Kasumi-1 (cell line): ENCODE data around the gene PIGR.

ENCODE experiments used
- DNase-seq, 2 experiments: peaks; one replicate each; lab custom pipeline; 2025; lab: John Stamatoyannopoulos, UW

PIGR gene

DNA sequence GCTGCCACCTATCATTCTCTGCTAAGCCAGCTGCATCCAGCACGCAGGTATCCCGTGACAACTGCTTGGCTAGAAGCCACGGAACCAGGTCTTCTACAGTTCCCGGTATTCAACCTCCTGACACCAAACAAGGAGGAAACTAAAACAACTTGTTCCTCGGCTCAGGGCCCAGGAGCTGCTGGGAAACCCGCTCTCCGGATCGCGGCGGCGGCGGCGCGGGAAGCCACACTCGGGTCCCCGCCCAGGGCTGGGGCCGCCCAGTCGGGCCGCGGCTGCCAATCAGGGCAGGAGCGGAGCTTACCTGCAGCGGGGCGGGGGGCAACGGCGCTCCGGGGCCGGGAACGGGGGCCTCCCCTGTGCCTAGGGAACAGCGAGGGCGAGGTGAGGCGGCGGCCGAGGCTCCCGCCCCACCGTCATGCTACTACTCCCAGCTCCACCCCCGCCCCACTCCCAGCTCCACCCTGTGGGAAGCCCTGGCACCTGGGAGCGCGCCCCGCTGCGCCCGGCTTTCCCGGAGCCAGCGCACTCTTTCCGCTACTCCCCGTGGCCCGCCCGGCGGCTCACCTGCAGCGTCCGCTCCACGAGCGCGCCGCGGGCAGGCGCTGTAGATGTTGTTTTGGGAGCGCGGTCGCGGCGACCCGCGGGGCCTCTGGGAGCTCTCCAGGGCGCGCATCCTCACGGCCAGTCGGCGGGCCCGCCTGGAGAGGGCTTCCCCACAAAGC lies 36.9 kb downstream of the PIGR start:
- no peak for DNase-seq

- DNase-seq, result no peak
Observed at GRCh38 chr1:206908038-206908437, 38.2 kb downstream of the PIGR start.

- DNase-seq, result peak in 1 of 2 experiments; percentile 27
Observed at GRCh38 chr1:206907304-206907991, 38.8 kb downstream of the PIGR start.

- no peak for DNase-seq
Observed at GRCh38 chr1:206905295-206906164, 40.7 kb downstream of the PIGR start.

DNA sequence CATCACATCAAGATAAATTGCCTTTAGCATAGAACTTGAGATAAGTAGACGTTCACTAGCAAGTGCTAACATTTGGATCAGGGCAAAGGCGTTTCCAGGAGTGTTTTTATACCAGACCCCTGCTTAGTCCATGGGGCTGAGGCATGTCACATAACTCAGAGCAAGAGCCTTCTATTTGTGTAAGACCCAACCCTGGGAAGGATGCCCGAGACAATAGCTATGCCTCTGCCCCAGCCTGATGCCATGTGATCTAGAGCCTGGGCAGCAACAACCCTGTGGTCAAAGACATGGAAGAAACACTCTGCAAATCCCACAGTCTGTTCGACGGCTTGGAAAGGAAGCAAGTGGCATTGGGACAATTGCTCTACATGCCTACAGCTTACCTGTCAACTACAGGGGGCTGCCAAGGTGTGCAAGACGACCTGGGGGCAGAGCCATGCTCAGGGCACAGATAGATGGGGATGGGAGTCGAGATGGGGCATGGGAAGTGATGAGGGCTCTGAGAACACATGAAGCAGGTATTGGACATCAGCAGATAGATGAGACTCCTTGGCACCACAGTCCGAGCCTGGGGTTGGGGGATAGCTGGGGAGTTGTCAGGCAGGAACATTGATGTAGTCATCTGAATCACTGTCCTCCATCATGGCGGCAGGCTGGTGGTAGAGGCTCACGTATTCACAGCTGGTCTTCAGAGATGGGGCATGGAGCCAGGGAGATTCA lies 41.7 kb downstream of the PIGR start:
- no peak for DNase-seq

- no peak for DNase-seq
Observed at GRCh38 chr1:206903687-206904086, 42.6 kb downstream of the PIGR start.

DNA sequence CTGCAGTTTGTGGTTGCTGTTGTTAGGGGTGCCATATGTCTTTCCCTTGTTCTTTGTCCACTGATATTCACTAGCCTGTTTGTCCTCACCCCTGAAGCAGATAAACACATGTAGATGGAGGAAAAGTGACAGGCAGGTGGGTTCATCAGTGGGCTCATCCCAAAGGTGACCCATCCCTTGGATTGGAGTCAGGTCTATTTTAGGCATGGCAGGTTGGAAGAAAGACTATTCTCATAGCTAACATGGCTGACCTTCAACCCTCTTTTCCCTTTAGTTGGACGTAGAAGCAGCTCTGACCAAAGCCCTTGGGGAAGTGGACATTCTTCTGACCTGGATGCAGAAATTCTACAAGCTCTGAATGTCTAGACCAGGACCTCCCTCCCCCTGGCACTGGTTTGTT lies 43.6 kb downstream of the PIGR start:
- no peak for DNase-seq

DNA sequence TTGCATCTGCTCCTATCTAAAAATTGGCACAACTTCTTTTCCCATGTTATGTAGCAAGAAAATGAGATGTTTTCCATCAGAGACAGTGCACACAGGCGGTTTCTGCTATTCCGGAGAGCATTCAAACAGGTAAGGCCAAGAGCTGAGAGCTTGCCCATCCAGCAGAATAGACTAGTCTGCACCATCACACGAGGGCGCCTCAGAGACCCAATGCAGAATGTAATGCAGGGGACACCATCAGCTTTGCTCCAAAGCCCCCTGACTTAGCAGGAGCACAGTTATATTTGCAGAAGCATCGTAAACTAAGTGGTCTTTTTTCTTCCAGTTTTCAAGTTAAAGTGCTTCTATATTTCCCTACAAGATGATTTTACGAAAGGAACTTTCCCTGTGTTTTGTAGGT lies 44.3 kb downstream of the PIGR start:
- no peak for DNase-seq

DNA sequence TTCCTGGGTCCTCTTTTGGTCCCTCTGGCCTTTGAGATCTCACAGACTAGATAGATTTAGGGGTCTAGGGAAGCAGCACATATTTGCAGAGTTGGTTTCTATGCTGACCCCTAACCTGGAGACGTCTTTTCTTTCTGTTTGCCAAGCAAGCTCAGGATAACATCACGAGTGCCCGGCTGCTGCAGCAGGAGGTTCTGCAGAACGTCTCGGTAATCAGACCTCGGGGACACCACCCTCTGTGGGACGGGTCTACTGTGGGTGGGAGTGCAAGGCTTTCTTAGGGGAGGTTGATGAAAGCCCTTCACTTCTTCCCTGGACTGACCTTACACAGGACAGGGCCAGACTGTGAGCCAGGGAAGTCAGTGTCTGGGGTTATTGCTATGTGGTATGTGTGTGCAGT lies 46.1 kb downstream of the PIGR start:
- DNase-seq, result no peak

DNA sequence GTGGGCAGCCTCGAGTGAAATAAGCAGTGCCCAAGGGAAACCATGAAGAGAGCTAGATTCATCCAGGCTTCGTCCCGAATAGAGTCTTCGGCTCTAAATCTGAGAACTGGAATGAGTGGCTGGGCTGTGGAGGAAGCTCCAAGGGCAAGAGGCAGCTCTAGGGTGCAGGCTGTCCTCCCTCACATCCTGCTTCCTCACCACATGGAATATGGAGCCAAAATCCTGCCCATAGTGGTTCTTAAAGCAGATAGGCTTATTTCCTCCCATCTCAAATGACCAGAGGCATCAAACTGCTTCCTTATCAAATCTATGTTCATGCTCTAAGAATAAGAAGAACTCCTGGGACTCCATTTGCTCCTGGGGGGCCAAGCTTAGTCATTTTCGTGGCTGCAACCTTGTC lies 46.5 kb downstream of the PIGR start:
- DNase-seq, result no peak

GRCh38 chr1:206898915-206899431 lies 47.3 kb downstream of the PIGR start:
- DNase-seq, result no peak

DNA sequence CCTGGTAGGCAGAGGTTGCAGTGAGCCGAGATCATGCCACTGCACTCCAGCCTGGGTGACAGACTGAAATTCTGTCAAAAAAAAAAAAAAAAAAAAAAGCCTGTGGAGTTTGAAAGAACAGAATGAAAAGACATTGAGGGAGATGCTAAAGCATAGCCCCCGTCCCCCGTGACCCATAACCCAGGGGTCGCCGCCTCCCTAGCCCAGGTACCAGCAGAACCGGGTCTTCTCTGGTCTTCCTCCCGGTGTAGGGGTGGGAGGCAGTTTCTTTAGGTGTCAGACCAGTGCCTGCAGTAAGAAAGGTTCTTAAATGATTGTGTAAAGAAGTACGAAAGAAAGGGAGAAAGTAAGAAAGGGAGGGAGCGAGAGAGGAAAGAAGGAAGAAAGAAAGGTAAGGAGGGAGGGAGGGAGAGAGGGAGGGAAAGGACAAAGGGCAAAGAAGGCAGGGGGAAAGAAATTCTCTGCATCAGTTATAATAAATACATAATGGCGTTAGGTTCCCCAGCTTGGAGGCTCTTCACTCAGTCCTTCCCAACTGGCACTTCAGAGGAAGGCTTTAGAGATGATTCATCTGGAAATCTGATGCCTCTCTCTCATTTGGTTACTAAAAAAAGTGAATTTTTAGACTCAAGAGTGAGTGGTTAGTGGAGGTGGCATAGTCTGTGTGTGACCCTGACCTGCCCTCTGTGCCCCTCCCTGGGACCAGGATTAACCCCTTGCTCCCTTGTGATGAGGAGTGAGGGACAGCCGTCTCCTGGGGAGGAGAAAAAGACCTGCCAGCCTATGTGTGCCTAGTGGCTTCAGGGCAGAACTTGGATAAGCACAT lies 48.0 kb downstream of the PIGR start:
- DNase-seq, result no peak

DNA sequence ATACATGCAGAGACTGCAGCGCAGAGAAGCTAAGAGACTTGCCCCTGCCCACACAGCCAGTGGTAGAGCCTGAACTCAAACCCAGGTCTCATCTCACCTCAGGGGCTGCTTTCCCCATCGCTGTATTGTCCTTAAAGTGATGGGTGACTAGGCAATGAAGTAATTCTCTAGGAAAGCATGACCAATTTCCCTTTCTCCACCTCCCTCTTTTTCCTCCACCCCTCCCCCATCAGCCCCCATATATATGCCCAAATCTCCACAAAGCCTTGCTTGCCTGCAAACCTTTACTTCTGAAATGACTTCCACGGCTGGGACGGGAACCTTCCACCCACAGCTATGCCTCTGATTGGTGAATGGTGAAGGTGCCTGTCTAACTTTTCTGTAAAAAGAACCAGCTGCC lies 49.1 kb downstream of the PIGR start, which contains the start of gene IL24:
Gene IL24, plus strand, starts transcription at position 269 of the 400 bp plus-strand sequence. CDS start 390 bp downstream, outside the sequence.
- DNase-seq, result no peak

DNA sequence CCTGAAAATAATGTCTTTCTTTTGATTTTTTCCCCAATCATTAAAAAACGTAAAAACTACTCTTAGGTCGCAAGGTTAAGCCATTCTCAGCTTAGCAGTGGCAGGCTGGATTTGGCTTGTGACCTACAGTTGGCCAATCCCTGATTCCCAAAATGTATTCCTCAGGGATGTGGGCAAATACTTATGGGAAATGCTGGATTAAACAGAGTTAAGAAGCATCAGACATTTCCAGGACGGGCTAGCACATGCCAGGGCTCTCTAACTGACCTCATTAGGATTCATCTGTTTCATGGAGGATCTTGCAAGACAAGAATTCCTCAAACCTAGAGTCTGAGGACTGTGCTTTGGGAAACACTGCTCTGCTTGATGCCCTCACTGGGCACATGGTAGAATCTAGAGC lies 50.0 kb downstream of the PIGR start:
- DNase-seq, result no peak

- no peak for DNase-seq
Observed at GRCh38 chr1:206895837-206896242, 50.4 kb downstream of the PIGR start.

DNA sequence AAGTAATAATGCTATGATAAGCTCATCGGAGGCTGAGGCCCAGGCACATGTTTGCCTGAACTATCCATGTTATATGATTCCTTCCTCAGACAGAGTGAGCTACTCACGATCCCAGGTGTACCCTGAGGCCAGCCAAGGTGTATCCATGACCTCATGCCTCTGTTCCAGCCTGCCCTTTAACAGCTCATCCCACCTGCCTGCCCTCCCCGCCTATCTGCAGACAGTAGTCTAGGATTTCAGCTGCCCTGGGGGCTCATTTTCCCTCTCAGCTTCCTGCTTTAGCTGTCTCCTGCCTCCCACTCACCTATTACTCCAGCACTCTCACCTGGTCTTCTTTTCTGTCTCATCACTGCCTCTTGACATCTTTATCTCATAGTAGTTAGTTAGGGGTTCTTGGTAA lies 50.9 kb downstream of the PIGR start:
- no peak for DNase-seq

GRCh38 chr1:206893380-206893779 lies 52.9 kb downstream of the PIGR start:
- DNase-seq, result no peak

DNA sequence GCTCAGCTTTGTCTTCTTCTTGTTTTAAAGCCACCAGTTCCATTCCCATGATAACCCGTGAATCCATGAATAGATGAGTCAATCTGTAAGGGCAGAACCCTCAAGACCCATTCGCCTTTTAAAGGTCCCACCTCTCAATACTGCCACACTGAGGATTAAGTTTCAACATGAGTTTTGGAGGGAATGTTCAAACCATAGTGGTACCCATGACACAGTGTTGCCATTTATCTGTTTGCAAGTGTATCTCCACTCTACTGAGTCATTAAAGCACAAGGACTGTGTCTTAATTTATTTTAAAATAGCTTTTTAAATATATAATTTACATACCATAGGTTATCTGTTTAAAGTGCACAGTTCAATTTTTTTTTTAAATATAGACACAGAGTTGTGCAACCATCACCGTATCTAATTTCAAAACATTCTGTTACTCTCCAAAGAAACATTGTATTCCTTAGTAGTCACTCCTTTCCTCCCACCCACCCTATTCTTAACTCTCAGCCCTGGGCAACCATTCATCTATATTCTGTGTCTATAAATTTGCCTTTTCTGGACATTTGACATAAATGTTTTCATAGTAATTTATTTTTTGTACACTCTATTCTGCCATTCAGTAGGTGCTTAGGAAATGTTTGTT lies 53.8 kb downstream of the PIGR start:
- no peak for DNase-seq

DNA sequence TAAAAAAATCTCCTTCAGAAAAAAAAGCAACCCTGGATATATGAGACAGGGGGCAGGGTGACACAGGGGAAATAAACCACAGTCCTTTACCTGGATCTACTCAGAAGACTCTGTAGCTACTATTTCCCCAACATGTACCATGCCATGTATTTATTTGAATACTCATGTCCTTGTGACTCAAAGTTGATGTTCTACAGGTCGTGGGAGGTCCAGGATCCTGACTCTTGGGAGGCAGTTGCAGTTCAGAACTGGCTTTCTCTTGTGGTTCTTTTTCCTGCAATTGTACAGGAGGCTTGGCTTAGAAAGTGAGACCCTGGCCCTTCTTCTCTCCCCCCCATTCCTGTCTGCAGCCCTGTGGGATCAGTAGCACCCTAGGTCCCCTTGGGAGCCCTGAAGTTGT lies 54.9 kb downstream of the PIGR start:
- DNase-seq, result no peak
